Measurements from ENCODE around the gene TNIP2. TPM values are rescaled to one million over a fixed set of nuclear protein-coding genes. Genes with fewer than 3 reads are reported as not detected.

The TNIP2 gene
- total RNA-seq, 4 donors from 2014 or later, result 27.6 to 50.0 (median 36.1) TPM

- Histone ChIP-seq H3K36me3 (no peaks in the 10 kb centered on the region), H3K27ac (no peak overlapping the region), H3K4me1 (no peaks in the 10 kb centered on the region), H3K9me3 (no peaks in the 10 kb centered on the region), H3K4me3 (no peak overlapping the region), H3K27me3 (no peaks in the 10 kb centered on the region)
- TF ChIP-seq CTCF (IDR thresholded peaks at IDR 0.05), result no peak
- TF ChIP-seq POLR2A (IDR thresholded peaks at IDR 0.05), result no peak
- DNase-seq, result no peak
- intact Hi-C loops (cut with DNase I; ENCODE audit: low total_unique reads), result no loop called here
Measured at GRCh38 chr4:2691952-2692435, 64.1 kb downstream of the TNIP2 start.

Other genes with a start within 250 kb of the TNIP2 start
- 10 to 100 TPM; 17.1 to 51.2 (median 28.1) TPM for gene FAM193A, start 219.7 kb downstream of the TNIP2 start, total RNA-seq
- gene SH3BP2, start 36.7 kb upstream of the TNIP2 start, total RNA-seq, result 10 to 100 TPM in 3 of 4 donors, 1 to 10 TPM in 1; 6.4 to 50.0 (median 29.3) TPM
- gene ADD1, start 87.5 kb upstream of the TNIP2 start, total RNA-seq, result 100 to 1,000 TPM; 161 to 403 (median 225) TPM
- 10 to 100 TPM in 3 of 4 donors, 1 to 10 TPM in 1; 2.0 to 22.5 (median 13.0) TPM for gene NOP14, start 207.1 kb upstream of the TNIP2 start, total RNA-seq
- gene GRK4, start 207.2 kb upstream of the TNIP2 start, total RNA-seq, result 1 to 10 TPM in 3 of 4 donors, not detected in 1; 1.0 to 9.4 (median 6.0) TPM

All from uterus (tissue), 4 donors.